Suprapubic skin (tissue), 4 donors: ENCODE results near the gene MAD1L1. TPM values are rescaled to one million over a fixed set of nuclear protein-coding genes. Genes with fewer than 3 reads are reported as not detected.

Source experiments
- DNase-seq, 2 donors: peaks; one replicate each; pipeline ENCODE4 v3.0.0-alpha.2; 2019; ENCODE audit warnings: low spot score in 2 of 2
- H3K27ac ChIP-seq: fragments of 200-600 bp; sonication (generic); one replicate; pipeline ENCODE4 v1.5.1; 2019
- H3K27me3 ChIP-seq: fragments of 200-600 bp; sonication (generic); one replicate; pipeline ENCODE4 v1.5.1; 2019
- H3K36me3 ChIP-seq: fragments of 200-600 bp; sonication (generic); one replicate; pipeline ENCODE4 v1.5.1; 2019
- H3K4me1 ChIP-seq: fragments of 200-600 bp; sonication (generic); one replicate; pipeline ENCODE4 v1.5.1; 2019
- H3K4me3 ChIP-seq: fragments of 200-600 bp; sonication (generic); one replicate; pipeline ENCODE4 v1.5.1; 2019; ENCODE audit warnings: mild to moderate bottlenecking
- H3K9me3 ChIP-seq: fragments of 200-600 bp; sonication (generic); one replicate; pipeline ENCODE4 v1.5.1; 2019
- CTCF ChIP-seq, 2 donors: fragments of 200-600 bp in 1 of 2; fragments of 450-650 bp in 1 of 2; sonication (generic) in 1 of 2; IDR thresholded peaks; one replicate each; pipeline ENCODE4 v1.5.1; 2016 to 2019; ENCODE audit warnings: antibody characterized with exemption in 2 of 2, mild to moderate bottlenecking in 1 of 2, moderate library complexity in 1 of 2
- EP300 ChIP-seq: sonication (generic); formaldehyde crosslinking; IDR thresholded peaks from one replicate; pipeline ENCODE4 v1.6.1; 2017; ENCODE audit warnings: antibody characterized with exemption
- POLR2A ChIP-seq, 2 donors: fragments of 450-650 bp; IDR thresholded peaks; one replicate each; pipeline ENCODE4 v1.6.1; 2017; ENCODE audit warnings: antibody characterized with exemption in 2 of 2, mild to moderate bottlenecking in 2 of 2, moderate library complexity in 2 of 2
- POLR2AphosphoS5 ChIP-seq, 3 donors: sonication (generic); formaldehyde crosslinking; IDR thresholded peaks; one replicate each; pipeline ENCODE4 v1.6.1; 2017; ENCODE audit warnings: antibody characterized with exemption in 3 of 3
- WGBS: methylation state at CpG from one replicate; pipeline ENCODE4 v1.1.5; 2018; 5-methylcytosine and 5-hydroxymethylcytosine counted together
- total RNA-seq, 4 donors: library from RNA; depleted of rRNA; stranded (reverse); fragments of >200 nt; gene quantifications; one replicate each; pipeline ENCODE4 v1.1.0, GENCODE V29; 2016

MAD1L1 gene
- total RNA-seq, 4 donors from 2014 or later, result 53.2 to 69.8 (median 62.2) TPM

GRCh38 chr7:2278026-2278425 lies 45.3 kb upstream of the MAD1L1 start:
- Histone ChIP-seq H3K4me1 (peaks cover 12% of the 10 kb centered on the region), H3K27me3 (no peaks in the 10 kb centered on the region), H3K36me3 (peaks cover 32% of the 10 kb centered on the region), H3K9me3 (no peaks in the 10 kb centered on the region), H3K4me3 (no peak overlapping the region), H3K27ac (no peak overlapping the region)
- WGBS, result 93% methylated on average over 8 of the region's 11 CpGs
- TF ChIP-seq EP300 (no peak), POLR2A (IDR thresholded peaks at IDR 0.05) (no peak), CTCF (IDR thresholded peaks at IDR 0.05) (no peak), POLR2AphosphoS5 (IDR thresholded peaks at IDR 0.05) (no peak)
- DNase-seq, result no peak

- TF ChIP-seq POLR2AphosphoS5 (IDR thresholded peaks at IDR 0.05), result no peak
- TF ChIP-seq CTCF (IDR thresholded peaks at IDR 0.05), result no peak
- Histone ChIP-seq H3K4me3 (no peak overlapping the region), H3K27ac (no peak overlapping the region), H3K9me3 (no peaks in the 10 kb centered on the region), H3K4me1 (peaks cover 2% of the 10 kb centered on the region), H3K27me3 (no peaks in the 10 kb centered on the region), H3K36me3 (peaks cover 44% of the 10 kb centered on the region)
- no peak for DNase-seq
- WGBS, result 94% methylated on average over 16 of the region's 18 CpGs
Measured at GRCh38 chr7:2276107-2276506, 43.4 kb upstream of the MAD1L1 start.

- no peak for TF ChIP-seq POLR2AphosphoS5 (IDR thresholded peaks at IDR 0.05)
- TF ChIP-seq CTCF (IDR thresholded peaks at IDR 0.05), result no peak
- TF ChIP-seq EP300, result no peak
- no peak for TF ChIP-seq POLR2A (IDR thresholded peaks at IDR 0.05)
- H3K27ac ChIP-seq, result no peak overlapping the region
- no peaks in the 10 kb centered on the region for H3K4me1 ChIP-seq
- no peaks in the 10 kb centered on the region for H3K27me3 ChIP-seq
- no peak overlapping the region for H3K4me3 ChIP-seq
- H3K36me3 ChIP-seq, result peaks cover 52% of the 10 kb centered on the region
- no peak for DNase-seq
- WGBS, result 90% methylated on average over 18 of the region's 18 CpGs
- no peaks in the 10 kb centered on the region for H3K9me3 ChIP-seq
Measured at GRCh38 chr7:2275101-2275500, 42.4 kb upstream of the MAD1L1 start.

- Histone ChIP-seq H3K4me3 (no peak overlapping the region), H3K9me3 (no peaks in the 10 kb centered on the region), H3K36me3 (peaks cover 52% of the 10 kb centered on the region), H3K4me1 (peaks cover 2% of the 10 kb centered on the region), H3K27me3 (no peaks in the 10 kb centered on the region), H3K27ac (no peak overlapping the region)
- 100% methylated on average over 1 of the region's 7 CpGs for WGBS
- TF ChIP-seq EP300, result no peak
- no peak for TF ChIP-seq POLR2AphosphoS5 (IDR thresholded peaks at IDR 0.05)
- TF ChIP-seq POLR2A (IDR thresholded peaks at IDR 0.05), result no peak
- no peak for TF ChIP-seq CTCF (IDR thresholded peaks at IDR 0.05)
- no peak for DNase-seq
Measured at GRCh38 chr7:2274666-2275065, 41.9 kb upstream of the MAD1L1 start.

GRCh38 chr7:2273866-2274265 lies 41.1 kb upstream of the MAD1L1 start:
- WGBS, result 91% methylated on average over 20 of the region's 20 CpGs
- Histone ChIP-seq H3K27ac (no peak overlapping the region), H3K36me3 (peaks cover 52% of the 10 kb centered on the region), H3K4me3 (no peak overlapping the region), H3K4me1 (peaks cover 5% of the 10 kb centered on the region), H3K9me3 (no peaks in the 10 kb centered on the region), H3K27me3 (no peaks in the 10 kb centered on the region)
- TF ChIP-seq CTCF (IDR thresholded peaks at IDR 0.05), result no peak
- TF ChIP-seq EP300, result no peak
- no peak for TF ChIP-seq POLR2A (IDR thresholded peaks at IDR 0.05)
- TF ChIP-seq POLR2AphosphoS5 (IDR thresholded peaks at IDR 0.05), result no peak
- DNase-seq, result no peak
